Stimulated activated CD4-positive, alpha-beta T cell treated with anti-CD3 and anti-CD28 coated beads, Interleukin-4, amount 100 ng/mL, for 1 hour (primary cell): ENCODE measurements around the gene TRIP13.
"Not testable (repeated sequence)": the region's sequence is repeated elsewhere in the genome, so short reads cannot be mapped to it uniquely, and the experiment has no call there.

Experiments
- DNase-seq: peaks from one replicate; pipeline ENCODE4 v3.0.0-alpha.2; 2020

Gene TRIP13

DNA sequence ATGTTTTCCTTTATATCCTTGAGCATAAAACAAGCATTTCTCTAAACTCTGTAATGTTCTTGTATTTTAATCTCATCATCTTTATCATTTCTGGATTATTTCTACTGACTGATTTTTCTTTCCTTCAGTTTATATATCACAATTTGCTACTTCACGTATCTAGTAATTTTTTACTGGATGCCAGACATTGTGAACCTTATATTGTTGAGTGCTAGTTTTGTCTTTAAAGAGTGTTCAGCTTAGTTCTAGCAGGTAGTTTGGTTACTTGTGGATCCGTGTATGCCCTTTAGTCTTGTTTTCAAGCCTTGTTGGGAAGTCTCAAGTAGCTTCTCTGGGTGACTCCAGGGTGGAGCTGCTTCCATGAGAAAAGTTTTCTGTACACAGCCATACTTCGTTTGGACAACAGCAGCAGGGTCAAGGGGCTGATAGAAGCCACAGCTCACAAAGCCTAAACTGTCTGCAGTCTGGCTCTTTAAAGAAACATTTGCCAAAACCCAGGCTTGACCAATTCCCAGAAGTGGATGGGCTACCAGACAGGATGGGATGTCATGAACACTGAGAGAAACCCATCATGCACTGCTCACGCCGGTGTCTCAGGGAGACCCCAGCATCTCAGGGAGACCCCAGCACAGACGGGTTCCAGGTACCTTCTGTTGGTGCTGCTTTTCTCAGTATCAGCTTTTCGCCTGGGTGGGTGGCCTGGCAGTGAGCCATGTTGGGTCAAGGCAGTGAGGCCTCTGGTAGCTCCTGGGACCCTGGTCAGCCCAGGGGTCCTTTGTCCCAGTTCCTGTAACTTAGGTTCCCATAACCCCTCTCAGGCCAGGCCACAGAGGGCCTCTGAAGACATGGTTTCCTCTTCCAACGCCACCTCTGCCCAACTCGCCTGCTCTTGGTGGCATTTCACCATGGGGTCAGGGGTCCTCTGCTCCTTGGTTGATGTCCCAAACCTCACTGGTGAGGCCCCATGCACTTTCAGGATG lies 29.1 kb downstream of the TRIP13 start:
- DNase-seq = no peak

DNA sequence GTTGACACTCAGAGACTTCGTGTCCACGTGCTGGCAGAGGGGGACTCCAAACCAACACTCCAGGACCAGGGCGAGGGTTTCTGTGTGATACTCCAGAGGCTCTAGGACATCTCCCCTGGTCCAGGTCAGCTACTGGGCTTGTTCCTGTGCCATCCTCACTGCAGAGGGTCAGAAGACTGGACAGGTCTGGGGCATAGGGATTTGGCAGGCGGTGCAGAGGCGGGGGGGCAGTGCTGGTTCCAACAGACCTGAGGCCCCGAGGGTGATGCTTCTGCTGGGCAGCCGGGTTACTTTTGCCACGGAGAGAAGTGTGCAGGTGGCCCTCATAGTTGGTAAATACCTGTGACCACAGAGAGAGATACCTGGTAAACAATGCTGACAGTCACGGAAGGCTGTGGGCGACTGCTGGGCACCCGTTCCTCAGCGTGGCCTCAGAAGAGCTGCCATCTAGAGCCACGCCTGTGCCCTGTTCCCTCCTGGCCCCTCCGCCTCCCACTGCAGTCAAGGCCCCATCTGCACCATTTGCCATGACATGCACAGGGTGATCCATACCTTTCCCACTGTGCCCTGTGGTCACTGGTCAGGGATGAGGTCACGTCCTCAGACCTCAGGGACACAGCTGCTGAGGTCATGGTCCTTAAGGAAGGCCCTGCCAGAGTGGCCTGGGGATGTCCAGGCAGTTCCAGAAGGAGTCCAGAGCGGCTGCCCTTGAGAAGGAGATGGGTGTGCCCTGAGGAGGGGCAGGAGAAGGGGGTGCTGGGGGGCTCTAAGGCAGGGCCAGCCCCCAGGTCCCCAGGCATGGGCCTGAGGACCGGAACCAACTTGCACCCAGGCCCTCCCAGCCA lies 30.0 kb downstream of the TRIP13 start:
- no peak for DNase-seq

DNA sequence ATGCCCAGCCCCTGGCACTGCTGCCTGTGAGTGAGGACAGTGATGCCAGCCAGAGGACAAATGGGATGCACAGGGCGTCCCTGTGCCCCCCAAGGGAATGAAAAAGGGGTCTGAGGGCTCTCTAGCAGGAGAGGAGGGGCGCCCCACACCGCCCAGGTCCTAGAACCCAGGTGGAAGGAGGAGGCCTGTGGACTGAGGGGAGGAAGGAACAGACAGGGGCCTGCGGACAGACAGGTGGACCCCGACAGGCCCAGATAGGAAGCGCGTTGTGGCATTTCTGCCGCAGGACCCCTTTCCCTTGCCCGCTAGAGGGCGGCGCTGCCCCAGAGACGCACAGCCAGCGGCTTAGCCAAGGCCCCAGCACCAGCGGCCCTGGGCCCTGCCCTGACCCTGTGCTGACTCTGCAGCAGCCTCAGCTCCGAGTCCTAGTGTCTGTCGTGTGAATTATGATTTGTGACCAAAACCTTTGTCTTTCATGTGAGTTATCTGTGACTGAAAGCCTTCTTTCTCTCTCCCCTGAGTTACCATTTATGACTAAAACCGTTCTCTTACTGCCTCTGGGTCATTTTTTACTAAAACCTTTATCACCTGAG lies 30.7 kb downstream of the TRIP13 start:
- peak; percentile 76 for DNase-seq

DNA sequence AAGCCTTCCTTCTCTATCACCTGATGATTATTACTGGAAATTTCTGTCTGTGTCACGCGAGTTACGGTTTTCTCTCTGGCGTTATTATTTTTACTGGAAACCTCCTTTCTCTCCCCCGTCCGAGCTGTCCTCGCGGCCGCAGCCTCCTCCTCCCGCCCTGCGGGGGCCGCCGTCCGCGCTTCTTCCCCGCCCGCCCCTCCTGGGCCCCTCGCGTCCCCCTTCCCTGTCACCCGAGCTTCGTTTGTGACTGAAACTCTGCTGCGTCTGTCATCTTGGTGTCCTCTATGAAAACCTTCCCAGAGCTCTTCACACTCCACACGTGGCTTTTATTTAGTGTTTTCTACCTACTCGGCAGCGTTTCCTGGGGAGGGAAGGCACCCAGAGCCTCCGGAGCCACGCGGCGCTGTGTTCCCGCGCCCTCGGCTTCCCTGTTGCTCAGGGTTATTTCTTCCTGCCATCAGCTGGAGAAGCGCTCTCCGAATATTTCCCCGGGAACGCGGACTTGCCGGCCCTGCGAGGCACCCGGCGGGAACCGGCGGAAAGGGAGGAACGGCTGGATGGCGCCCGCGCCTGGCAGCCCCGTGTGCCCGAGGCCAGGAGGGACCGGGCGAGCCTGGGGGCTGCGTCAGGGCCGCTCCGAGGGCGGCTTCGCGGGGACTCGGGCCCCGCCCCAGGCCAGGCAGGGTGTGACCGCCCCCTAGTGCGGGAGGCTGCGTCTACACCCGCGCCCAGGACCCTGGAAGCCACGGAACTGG lies 33.9 kb downstream of the TRIP13 start:
- DNase-seq = peak; percentile 36

DNA sequence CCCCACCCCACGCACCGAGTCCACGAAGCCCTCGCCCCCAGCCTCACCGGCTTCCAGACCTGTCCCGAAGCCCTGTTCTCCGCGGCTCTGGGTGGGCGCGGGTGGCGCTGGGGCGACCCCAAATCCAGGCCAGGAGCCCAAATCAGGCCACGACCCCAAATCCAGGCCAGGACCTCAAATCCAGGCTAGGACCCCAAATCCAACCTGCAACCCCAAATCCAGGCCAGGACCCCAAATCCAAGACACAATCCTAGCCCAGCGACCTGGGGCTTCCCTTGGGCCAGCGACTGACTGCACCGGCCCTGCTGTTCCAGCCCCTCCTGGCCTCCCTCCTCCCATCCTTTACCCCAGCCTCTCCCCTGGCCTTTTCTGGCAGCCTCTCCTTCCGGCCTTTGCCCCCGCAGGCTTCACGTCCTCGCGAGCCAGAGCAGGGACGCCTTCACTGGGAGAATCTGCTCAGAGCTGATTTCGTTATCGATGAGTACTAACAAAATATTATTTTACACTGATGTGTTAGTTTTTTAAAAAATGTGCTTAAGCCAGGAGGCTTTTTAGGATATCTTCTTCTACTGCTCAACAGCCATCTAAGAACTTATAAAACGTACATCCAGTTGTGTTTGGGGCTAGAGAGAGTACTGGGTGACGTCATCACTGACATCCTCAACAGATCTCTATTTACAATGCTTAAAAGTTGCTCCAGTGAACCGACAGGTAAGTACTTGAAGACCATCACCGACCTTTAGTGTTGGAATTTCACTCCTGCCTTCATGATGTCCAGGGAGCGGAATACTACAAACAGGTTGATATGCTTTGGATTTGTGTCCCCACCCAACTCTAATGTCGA lies 34.7 kb downstream of the TRIP13 start:
- DNase-seq = no peak

DNA sequence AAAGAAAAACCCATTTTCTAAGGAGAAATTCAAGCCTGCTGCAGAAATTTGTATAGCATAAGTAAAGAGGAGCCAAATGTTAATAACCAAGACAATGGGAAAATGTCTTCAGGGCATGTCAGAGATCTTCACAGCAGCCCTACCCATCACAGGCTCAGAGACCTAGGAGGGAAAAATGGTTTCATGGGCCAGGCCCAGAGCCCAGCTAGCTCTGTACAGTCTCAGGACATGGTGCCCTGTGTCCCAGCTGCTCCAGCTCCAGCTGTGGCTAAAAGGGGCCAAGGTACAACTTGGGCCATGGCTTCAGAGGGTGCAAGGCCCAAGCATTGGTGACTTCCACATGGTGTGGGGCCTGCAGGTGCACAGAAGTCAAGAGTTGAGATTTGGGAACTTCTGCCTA lies 36.5 kb downstream of the TRIP13 start:
- DNase-seq = not testable (repeated sequence)

DNA sequence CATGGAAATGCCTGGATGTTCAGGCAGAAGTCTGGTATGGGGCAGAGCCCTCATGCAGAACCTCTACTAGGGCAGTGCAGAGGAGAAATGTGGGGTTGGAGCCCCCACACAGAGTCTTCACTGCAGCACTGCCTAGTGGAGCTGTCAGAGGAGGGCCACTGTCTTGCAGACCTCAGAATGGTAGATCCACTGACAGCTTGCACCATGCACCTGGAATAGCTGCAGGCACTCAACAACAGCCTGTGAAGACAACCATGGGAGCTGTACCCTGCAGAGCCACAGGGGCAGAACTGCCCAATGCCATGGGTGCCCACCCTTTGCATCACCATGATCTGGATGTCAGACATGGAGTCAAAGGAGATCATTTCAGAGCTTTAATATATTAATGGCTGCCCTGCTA lies 36.9 kb downstream of the TRIP13 start:
- no peak for DNase-seq

DNA sequence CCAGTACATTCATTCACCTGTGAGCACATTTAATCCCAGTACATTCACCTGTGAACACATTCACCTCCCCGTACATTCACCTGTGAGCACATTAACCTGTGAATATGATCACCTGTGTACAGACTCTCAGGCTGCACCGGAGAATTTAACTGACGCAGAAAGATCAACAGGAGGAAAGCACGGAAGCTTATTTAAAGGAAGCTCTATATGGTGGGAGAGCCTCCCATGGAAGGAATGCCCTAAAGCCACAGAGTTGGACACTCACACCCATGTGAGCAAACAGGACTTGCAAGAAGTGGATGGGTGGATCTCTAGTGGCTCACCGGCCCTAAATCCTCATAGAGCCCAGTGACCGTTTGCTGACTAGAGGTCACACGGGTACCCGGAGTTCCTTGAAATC lies 38.2 kb downstream of the TRIP13 start:
- DNase-seq = no peak

DNA sequence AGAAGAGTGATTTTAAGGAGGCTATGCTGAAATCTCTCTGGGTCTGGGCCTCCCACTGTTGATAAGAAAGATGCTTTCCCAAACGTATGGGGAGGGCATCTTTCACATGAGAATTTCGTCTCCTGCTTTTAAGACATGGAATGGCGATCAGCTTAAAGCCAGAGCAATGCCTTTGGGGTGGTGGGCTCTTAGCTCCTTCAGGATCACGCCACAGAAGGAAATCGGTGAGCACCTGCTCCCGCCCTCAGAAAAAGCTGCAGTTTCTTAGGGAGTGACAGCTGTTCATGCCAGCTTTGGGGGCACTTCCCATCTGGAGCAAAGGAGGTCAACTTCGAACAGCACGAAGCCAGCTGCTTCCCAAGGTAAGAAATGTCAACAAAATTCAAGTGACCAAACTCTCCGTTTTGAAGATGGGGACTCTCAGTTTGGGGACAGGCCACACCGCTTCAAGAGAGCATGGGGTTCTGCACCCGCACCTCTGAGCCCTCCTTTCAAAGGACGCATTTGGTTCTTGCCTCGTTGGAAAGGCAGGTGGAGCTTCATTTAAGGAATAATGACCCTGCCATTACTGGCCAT lies 39.0 kb downstream of the TRIP13 start:
- no peak for DNase-seq

DNA sequence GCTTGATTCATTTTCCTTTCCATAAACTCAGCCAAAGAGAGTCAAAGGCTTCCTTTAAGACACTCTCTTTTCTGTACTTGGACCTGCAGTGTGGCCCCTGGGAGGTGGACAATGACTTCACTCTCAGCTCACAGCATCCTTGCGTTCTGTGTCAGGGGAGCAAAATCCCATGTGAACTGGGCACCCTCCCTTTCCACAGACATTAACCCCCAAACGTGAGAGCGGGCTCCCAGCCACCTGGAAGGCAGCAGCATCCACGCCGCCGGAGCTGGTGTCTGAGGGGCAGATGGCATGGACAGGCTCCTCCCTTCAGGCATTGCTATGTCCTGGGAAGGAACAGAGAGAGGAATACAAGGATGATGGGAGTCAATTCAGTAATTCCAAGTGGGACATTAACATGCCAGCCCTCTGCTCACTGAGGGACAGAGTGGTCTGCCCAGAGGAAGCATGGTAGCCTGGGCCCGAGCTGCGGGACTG lies 39.5 kb downstream of the TRIP13 start:
- DNase-seq = no peak

DNA sequence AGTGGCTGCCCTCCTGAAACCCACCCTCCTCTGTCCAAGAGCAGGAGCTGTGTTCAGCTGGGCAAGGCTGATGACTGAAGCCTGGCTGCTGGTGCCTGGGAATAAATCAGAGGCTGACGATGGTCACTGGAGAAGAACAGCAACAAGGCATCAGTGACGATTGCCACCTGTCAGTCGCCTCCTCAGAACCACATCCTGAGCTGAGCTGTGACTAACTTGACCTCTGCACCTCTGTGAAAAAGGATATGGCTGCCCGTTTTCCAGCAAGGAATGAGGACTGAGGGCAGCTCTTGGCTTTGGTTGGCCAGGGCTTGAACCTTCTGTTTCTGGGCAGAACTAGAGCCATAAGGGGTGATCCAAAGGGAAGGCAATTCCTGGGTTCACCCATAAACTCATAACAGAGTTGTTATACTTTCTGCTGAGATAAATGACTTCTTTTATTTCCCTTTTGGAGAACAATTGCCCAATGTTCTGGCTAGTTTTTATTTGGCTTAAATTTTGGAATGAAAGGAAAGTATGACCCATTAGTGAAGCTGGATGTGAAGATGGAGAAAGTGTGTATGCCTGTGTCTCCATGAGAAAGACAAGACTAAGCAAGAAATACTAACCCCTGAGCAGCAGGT lies 40.1 kb downstream of the TRIP13 start:
- DNase-seq = no peak

DNA sequence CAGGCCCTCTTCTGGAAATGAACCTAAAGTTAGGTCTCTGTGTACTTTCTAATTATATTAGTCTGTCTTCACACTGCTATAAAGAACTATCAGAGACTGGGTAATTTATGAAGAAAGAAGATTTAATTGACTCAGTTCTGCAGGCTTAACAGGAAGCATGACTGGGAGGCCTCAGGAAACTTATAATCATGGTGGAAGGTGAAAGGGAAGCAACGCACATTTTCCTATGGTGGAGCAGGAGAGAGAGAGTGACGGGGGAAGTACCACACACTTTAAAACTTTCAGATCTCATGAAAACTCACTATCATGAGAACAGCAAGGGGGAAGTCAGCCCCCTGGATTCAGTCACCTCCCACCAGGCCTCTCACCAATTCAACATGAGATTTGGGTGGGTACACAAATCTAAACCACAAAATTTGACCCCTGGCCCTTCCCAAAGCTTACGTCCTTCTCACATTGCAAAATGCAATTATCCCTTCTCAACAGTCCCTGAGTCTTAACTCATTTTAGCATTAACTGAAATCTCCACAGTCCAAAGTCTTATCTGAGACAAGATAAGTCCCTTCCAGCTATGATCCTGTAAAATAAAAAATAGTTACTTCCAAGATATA lies 40.7 kb downstream of the TRIP13 start:
- no peak for DNase-seq

DNA sequence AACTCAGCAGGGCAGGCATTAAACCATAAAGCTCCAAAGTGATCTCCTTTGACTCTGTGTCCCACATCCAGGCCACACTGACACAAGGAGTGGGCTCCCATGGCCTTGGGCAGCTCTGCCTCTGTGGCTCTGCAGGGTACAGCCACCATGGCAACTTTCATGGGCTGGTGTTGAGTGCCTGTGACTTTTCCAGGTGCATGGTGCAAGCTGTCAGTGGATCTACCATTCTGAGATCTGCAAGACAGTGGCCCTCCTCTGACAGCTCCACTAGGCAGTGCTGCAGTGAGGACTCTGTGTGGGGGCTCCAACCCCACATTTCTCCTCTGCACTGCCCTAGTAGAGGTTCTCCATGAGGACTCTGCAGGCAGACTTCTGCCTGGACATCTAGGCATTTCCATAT lies 41.3 kb downstream of the TRIP13 start:
- not testable (repeated sequence) for DNase-seq

DNA sequence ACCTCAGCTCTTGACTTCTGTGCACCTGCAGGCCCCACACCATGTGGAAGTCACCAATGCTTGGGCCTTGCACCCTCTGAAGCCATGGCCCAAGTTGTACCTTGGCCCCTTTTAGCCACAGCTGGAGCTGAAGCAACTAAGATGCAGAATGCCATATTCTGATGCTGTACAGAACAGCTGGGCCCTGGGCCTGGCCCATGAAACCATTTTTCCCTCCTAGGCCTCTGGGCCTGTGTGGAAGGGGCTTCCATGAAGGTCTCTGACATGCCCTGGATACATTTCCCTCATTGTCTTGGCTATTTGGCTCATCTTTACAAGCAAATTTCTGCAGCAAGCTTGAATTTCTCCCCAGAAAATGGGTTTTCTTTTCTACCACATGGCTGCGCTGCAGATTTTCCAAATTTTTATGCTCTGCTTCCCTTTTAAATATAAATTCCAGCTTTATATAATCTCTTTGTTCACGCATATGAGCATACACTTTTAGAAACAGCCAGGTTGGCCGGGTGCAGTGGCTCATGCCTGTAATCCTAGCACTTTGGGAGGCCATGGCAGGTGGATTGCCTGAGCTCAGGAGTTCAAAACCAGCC lies 41.8 kb downstream of the TRIP13 start:
- DNase-seq = not testable (repeated sequence)

DNA sequence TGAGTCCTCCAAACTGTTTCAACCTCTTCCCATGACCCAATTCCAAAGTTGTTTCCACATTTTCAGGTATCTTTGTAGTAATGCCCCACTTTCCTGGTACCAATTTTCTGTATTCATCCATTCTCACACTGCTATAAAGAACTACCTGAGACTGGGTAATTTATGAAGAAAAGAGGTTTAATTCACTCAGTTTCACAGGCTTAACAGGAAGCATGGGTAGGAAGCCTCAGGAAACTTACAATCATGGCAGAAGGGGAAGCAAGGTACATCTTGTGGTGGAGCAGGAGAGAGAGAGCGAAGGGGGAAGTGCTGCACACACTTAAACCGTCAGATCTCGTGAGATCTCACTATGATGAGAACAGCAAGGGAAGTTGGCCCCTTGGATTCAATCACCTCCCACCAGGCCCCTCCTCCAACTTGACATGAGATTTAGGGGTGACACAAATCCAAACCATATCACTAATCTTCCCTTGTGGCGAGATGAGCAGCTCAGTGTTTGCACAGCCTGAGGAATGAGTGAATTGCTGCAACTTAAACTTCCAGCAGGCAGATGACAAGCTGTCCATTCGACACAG lies 42.9 kb downstream of the TRIP13 start:
- DNase-seq = no peak

DNA sequence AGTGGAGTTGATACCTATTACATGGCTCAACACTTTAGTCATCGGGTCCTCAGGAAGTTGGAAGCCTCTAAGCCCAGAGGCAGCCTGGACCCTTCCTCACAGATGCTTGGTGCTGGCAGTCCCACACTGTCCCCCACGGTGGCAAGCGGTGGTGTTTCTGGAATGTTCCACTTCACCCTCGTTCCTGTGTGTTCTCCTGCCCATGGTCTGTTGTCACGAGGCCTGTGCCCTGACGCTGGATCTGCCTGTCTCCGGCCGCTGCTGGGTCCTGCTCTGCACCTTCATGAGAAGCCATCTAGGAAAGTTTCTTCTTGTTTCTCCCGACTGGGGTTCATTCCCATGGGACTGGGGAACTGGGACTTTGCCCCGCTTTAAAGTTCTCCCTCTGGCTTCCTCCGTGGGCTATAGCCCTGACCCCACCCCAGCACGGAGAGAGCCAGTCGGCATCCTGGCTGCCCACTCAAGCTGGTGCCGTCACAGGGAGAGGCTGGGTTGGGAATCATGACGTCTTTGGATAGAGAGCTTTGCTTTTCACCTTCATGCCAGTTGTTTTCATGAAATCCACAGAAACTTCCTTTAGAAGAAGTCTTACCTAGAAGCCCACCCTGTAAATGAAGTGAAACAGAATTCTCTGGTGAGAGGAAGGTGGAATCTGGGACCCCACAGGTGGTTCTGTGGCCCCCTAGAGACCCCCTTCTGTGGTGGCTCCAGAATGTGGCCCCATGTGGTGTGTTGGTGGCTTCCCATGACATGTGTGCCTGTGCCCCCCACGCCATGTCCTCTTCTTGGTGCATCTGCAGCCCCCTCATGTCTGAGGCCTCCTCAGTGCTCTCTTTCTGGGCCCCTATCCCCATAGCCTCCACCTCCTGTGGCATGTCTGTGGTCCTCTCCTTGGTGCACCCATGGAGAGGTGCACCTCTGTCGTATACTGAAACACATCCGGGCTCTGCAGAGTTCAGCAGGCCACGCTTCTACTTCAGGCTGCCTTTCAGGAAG lies 43.8 kb downstream of the TRIP13 start:
- DNase-seq = no peak

DNA sequence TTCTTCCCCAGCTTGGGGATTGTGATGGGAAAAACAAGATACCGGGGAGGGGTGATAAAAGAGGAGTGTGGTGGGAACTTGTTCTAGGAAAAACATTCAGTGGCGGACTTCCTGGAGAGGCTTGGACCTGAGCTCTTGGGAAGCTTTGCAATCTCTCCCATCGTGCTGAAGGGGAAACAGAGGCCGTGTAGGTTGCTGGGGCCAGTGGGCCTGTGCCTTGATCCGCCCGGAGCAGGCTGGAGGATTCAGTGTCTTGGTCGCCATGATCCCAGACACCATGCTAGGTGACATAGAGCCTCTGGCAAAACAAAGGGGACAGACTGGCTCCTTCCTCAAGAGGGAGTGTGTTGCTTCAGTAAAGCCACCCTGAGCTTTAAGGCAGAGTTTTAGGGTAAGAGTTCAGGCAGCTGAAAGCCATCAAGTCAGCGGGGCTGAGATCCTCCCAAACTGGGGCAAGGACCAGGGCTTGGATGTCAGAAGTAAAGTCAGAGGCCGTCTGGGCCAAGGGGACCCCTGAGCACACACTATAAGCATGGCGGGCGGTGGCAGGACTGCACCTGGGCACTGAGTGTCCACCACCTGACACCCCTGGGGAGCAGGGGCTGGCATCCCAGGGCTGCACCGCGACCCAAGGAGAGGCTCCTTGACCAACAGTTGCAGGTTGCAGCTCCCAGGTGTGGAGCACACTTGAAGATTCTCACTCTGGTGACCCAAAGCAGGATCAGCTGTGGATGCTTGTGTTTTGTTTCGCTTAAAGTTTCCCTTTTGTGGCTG lies 44.7 kb downstream of the TRIP13 start:
- DNase-seq = no peak
